Thoracic aorta (tissue), 2 donors: ENCODE results near the gene CR1. TPM values are rescaled to one million over a fixed set of nuclear protein-coding genes. Genes with fewer than 3 reads are reported as not detected.

Experiments
- ATAC-seq: fragments of 150-250 bp; one replicate; pipeline ENCODE4 v1.8.0; 2017; ENCODE audit warnings: low read depth; ENCODE audit not compliant: insufficient number of reproducible peaks, low FRiP score
- DNase-seq: peaks from one replicate; pipeline ENCODE4 v3.0.0-alpha.2; 2020; ENCODE audit warnings: low spot score
- H3K27ac ChIP-seq, 2 donors: fragments of 200-600 bp; sonication (generic); 1 replicate in 1 of 2; 2 replicates in 1 of 2; pipeline ENCODE4 v1.5.1; 2016; ENCODE audit warnings: mild to moderate bottlenecking in 2 of 2, moderate library complexity in 2 of 2
- H3K27me3 ChIP-seq: fragments of 200-600 bp; sonication (generic); replicated peaks from 2 replicates; pipeline ENCODE4 v1.6.0; 2016; ENCODE audit warnings: mild to moderate bottlenecking; ENCODE audit not compliant: insufficient read depth
- H3K36me3 ChIP-seq: fragments of 200-600 bp; sonication (generic); one replicate; pipeline ENCODE4 v1.5.1; 2016
- H3K4me1 ChIP-seq, 2 donors: fragments of 200-600 bp; sonication (generic); 1 replicate in 1 of 2; 2 replicates in 1 of 2; pipeline versions ENCODE4 v1.5.1 to v1.6.0; 2016; ENCODE audit warnings: low read depth in 2 of 2, mild to moderate bottlenecking in 1 of 2; ENCODE audit not compliant: control insufficient read depth in 1 of 2
- H3K4me3 ChIP-seq: fragments of 200-600 bp; sonication (generic); 2 replicates; pipeline ENCODE4 v1.5.1; 2016; ENCODE audit warnings: mild to moderate bottlenecking
- H3K9me3 ChIP-seq: fragments of 200-600 bp; sonication (generic); 2 replicates; pipeline ENCODE4 v1.5.1; 2016
- total RNA-seq, 2 donors: library from RNA; depleted of rRNA; stranded (reverse); fragments of >200 nt; gene quantifications; one replicate each; pipeline versions ENCODE4 v1.1.0 to v1.2.3, GENCODE V29; 2016
- TF ChIP-seq, protein P1 (sequence below): fragments of 200-600 bp; sonication (generic); IDR thresholded peaks from one replicate; pipeline ENCODE4 v1.5.1; 2019; ENCODE audit warnings: antibody characterized with exemption

Gene CR1
- total RNA-seq, 2 donors from 2014 or later: 5.0 to 17.4 TPM

DNA sequence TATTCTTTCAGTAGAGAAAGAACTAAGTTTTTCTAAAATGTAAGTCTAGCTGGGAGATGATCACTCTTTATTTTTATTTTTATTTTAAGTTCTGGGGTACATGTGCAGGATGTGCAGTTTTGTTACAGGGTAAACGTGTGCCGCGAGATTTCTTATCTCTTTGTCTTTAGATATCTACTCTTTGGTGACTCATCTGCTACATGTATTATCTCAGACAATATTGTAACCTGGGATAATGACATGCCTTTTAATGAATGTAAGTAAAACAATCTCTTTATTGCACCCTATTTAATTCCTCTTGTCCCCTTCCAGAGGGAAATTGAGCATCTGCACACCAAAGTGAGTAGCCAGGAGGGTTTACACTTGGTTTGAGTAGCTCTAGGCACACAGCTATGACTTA, 32.4 kb upstream of the CR1 start:
- ATAC-seq (no peak), DNase-seq (no peak)
- Histone ChIP-seq H3K4me1 (no peaks in the 10 kb centered on the region), H3K4me3 (no peak overlapping the region), H3K27ac (no peak overlapping the region), H3K27me3 (no peaks in the 10 kb centered on the region), H3K9me3 (no peaks in the 10 kb centered on the region), H3K36me3 (no peaks in the 10 kb centered on the region)
- TF ChIP-seq, protein P1, sequence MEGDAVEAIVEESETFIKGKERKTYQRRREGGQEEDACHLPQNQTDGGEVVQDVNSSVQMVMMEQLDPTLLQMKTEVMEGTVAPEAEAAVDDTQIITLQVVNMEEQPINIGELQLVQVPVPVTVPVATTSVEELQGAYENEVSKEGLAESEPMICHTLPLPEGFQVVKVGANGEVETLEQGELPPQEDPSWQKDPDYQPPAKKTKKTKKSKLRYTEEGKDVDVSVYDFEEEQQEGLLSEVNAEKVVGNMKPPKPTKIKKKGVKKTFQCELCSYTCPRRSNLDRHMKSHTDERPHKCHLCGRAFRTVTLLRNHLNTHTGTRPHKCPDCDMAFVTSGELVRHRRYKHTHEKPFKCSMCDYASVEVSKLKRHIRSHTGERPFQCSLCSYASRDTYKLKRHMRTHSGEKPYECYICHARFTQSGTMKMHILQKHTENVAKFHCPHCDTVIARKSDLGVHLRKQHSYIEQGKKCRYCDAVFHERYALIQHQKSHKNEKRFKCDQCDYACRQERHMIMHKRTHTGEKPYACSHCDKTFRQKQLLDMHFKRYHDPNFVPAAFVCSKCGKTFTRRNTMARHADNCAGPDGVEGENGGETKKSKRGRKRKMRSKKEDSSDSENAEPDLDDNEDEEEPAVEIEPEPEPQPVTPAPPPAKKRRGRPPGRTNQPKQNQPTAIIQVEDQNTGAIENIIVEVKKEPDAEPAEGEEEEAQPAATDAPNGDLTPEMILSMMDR: no peak

DNA sequence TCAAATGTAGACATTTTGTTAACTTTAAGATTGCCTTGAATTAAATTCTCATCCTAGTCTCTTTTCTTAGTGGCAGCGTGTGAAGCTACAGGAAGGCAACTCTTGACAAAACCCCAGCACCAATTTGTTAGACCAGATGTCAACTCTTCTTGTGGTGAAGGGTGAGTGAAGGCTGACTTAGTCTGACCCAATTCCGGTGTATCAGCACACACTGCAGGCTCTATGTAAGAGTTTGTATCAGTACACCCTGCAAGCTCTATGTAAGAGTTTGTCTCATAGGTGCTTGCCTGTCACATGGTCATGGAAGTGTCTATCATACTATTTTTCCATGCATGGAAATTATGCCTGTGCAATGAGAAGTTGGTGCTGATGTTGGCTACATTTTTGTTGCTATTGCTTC, 25.0 kb upstream of the CR1 start:
- ATAC-seq (no peak), DNase-seq (no peak)
- no peak overlapping the region for H3K27ac ChIP-seq
- no peaks in the 10 kb centered on the region for H3K4me1 ChIP-seq
- TF ChIP-seq, protein P1: no peak
- H3K9me3 ChIP-seq: no peaks in the 10 kb centered on the region
- H3K27me3 ChIP-seq: no peaks in the 10 kb centered on the region
- no peak overlapping the region for H3K4me3 ChIP-seq
- H3K36me3 ChIP-seq: no peaks in the 10 kb centered on the region

DNA sequence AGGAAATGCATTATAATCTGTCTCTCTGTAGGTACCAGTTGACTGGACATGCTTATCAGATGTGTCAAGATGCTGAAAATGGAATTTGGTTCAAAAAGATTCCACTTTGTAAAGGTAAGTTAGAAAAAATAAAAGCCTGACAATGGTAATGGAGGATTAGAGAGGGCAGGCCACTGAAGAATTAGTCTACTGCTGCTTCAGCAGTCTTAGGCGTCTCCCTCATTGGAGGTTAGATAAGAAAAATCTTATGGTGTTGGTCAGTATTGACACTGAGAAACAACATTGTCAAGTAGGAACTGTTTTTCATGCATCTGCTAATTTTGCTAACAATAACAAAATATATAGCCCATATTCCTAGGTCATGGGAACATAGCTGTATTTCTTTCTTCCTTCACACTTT, 21.7 kb upstream of the CR1 start:
- TF ChIP-seq, protein P1: no peak
- H3K36me3 ChIP-seq: no peaks in the 10 kb centered on the region
- ATAC-seq (no peak), DNase-seq (no peak)
- no peaks in the 10 kb centered on the region for H3K27me3 ChIP-seq
- H3K9me3 ChIP-seq: no peaks in the 10 kb centered on the region
- no peak overlapping the region for H3K27ac ChIP-seq
- no peaks in the 10 kb centered on the region for H3K4me1 ChIP-seq
- H3K4me3 ChIP-seq: no peak overlapping the region

DNA sequence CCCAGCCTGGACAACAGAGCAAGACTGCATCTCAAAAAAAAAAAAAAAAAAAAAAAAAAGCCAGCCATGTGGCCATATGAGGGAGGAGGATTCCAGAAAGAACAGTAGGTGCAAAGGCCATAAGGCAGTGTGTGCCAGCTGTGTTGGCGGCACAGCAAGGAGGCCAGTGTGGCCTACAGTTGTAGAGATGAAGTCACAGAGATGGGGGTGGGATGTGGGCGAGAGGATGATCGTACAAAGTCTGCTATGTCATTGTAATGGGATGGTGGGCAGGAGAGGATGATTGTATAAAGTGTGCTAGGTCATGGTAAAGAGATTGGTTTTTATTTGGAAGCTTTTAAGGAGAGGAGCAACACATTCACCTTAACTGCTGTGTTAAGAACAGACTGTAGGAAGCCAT, 9.8 kb upstream of the CR1 start:
- ATAC-seq (no peak), DNase-seq (no peak)
- TF ChIP-seq, protein P1: no peak
- Histone ChIP-seq H3K27me3 (no peaks in the 10 kb centered on the region), H3K27ac (no peak overlapping the region), H3K9me3 (no peaks in the 10 kb centered on the region), H3K4me3 (no peak overlapping the region), H3K36me3 (no peaks in the 10 kb centered on the region), H3K4me1 (no peaks in the 10 kb centered on the region)

DNA sequence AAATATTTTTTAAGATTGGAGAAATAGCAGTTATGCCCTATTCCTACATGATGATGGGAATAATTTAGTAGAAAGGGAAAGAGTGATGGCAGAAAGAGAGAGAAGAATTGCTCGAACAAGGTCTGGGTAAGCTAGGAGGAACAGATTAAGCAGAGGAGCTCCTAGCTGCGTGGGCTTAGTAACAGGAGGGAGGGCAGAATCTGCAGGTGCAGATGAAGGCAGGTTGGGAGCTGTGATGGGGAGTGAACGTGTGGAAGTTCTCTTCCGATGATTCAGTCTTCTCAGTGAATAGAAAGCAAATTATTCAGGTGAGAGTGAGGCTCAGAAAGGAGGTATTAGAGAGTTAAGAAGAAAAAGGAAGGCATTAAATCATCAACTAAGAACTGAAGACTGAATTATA, 8.3 kb upstream of the CR1 start:
- TF ChIP-seq, protein P1: no peak
- Histone ChIP-seq H3K9me3 (no peaks in the 10 kb centered on the region), H3K4me1 (no peaks in the 10 kb centered on the region), H3K4me3 (no peak overlapping the region), H3K36me3 (no peaks in the 10 kb centered on the region), H3K27ac (no peak overlapping the region), H3K27me3 (no peaks in the 10 kb centered on the region)
- DNase-seq (no peak), ATAC-seq (no peak)
